Measurements from ENCODE around the gene BBS12.

Gene BBS12

GRCh38 chr4:122716825-122717448 lies 15.6 kb upstream of the BBS12 start:
- DNase-seq = peak; percentile 87

- no peak for DNase-seq
Measured at GRCh38 chr4:122718281-122718680, 14.2 kb upstream of the BBS12 start.

- DNase-seq = no peak
Measured at GRCh38 chr4:122722256-122722655, 10.2 kb upstream of the BBS12 start.

- DNase-seq = no peak
Measured at GRCh38 chr4:122728856-122729255, 3.6 kb upstream of the BBS12 start.

GRCh38 chr4:122731676-122732075 lies 828 bp upstream of the BBS12 start:
- DNase-seq = no peak

GRCh38 chr4:122733787-122734120 lies 1.2 kb downstream of the BBS12 start:
- DNase-seq = no peak

GRCh38 chr4:122739174-122739573 lies 6.7 kb downstream of the BBS12 start:
- no peak for DNase-seq

GRCh38 chr4:122742933-122743829 lies 10.7 kb downstream of the BBS12 start:
- DNase-seq = no peak

GRCh38 chr4:122744229-122744628 lies 11.7 kb downstream of the BBS12 start:
- DNase-seq = no peak

- DNase-seq = no peak
Measured at GRCh38 chr4:122746485-122746965, 14.0 kb downstream of the BBS12 start.

- DNase-seq = no peak
Measured at GRCh38 chr4:122747068-122747467, 14.6 kb downstream of the BBS12 start.

- no peak for DNase-seq
Measured at GRCh38 chr4:122747883-122748282, 15.4 kb downstream of the BBS12 start.

GRCh38 chr4:122749704-122750454 lies 17.4 kb downstream of the BBS12 start:
- DNase-seq = no peak

GRCh38 chr4:122755675-122756074 lies 23.2 kb downstream of the BBS12 start:
- no peak for DNase-seq

GRCh38 chr4:122758033-122758432 lies 25.5 kb downstream of the BBS12 start:
- DNase-seq = no peak

- no peak for DNase-seq
Measured at GRCh38 chr4:122759639-122760310, 27.3 kb downstream of the BBS12 start.

- peak; percentile 4 for DNase-seq
Measured at GRCh38 chr4:122762520-122762919, 30.0 kb downstream of the BBS12 start.

GRCh38 chr4:122762966-122763716 lies 30.6 kb downstream of the BBS12 start:
- no peak for DNase-seq

- no peak for DNase-seq
Measured at GRCh38 chr4:122764071-122764820, 31.7 kb downstream of the BBS12 start.

GRCh38 chr4:122764821-122765215 lies 32.3 kb downstream of the BBS12 start:
- DNase-seq = no peak

- DNase-seq = no peak
Measured at GRCh38 chr4:122765692-122766352, 33.3 kb downstream of the BBS12 start.
